Activated CD8-positive, alpha-beta T cell treated with anti-CD3 and anti-CD28 coated beads for 36 hours (primary cell): Measurements from ENCODE around the gene DYSF. TPM values are rescaled to one million over a fixed set of nuclear protein-coding genes. Genes with fewer than 3 reads are reported as not detected.

ENCODE experiments used
- ATAC-seq: fragments of 200-7000 bp; cut with Tn5 transposase; one replicate; pipeline ENCODE4 v1.10.0; 2021; ENCODE audit warnings: mild to moderate bottlenecking, moderate library complexity
- CTCF ChIA-PET: fragments of 350-600 bp; sonication (Branson Sonifier 250); formaldehyde crosslinking; loops from one replicate; lab custom pipeline; 2021; ENCODE audit warnings: antibody characterized with exemption; lab: Charles Lee
- POLR2A ChIA-PET: fragments of 350-600 bp; sonication (Branson Sonifier 250); formaldehyde crosslinking; loops from one replicate; lab custom pipeline; 2021; ENCODE audit warnings: antibody characterized with exemption; lab: Charles Lee
- DNase-seq: peaks from one replicate; pipeline ENCODE4 v3.0.0-alpha.2; 2020
- H3K27ac Mint-ChIP-seq: one replicate; pipeline ENCODE4 v1.8.0; 2021; ENCODE audit warnings: mild to moderate bottlenecking, mixed read lengths
- H3K27me3 Mint-ChIP-seq: one replicate; pipeline ENCODE4 v1.8.0; 2021; ENCODE audit warnings: mixed read lengths
- H3K36me3 Mint-ChIP-seq: one replicate; pipeline ENCODE4 v1.8.0; 2021; ENCODE audit warnings: low read depth, mixed read lengths
- H3K4me1 Mint-ChIP-seq: one replicate; pipeline ENCODE4 v1.8.0; 2021; ENCODE audit warnings: low read depth, mixed read lengths
- H3K4me3 Mint-ChIP-seq: one replicate; pipeline ENCODE4 v1.8.0; 2021; ENCODE audit warnings: mild to moderate bottlenecking, moderate library complexity, mixed read lengths
- H3K9me3 Mint-ChIP-seq: one replicate; pipeline ENCODE4 v1.8.0; 2021; ENCODE audit warnings: mixed read lengths
- intact Hi-C: fragments of 100-400 bp; cut with micrococcal nuclease; formaldehyde crosslinking; loops from one replicate; pipeline ENCODE4 v1.10.0; 2022
- total RNA-seq, 2 experiments: library from RNA; stranded (reverse); gene quantifications; one replicate each; pipeline ENCODE4 v1.2.3, GENCODE V29; 2021
- TF ChIP-seq, protein P1 (sequence below): fragments of 200-600 bp; IDR thresholded peaks from one replicate; pipeline ENCODE4 v1.8.0; 2022; ENCODE audit warnings: antibody characterized with exemption, mild to moderate bottlenecking

DYSF gene
- total RNA-seq, 2 experiments from 2014 or later: 3.5 to 3.8 TPM

- POLR2A ChIA-PET: no interaction called here
- no peaks in the 10 kb centered on the region for H3K4me1 Mint-ChIP-seq
- ATAC-seq (no peak), DNase-seq (no peak)
- CTCF ChIA-PET: no interaction called here
- H3K4me3 Mint-ChIP-seq: no peak overlapping the region
- no peak overlapping the region for H3K27ac Mint-ChIP-seq
- H3K36me3 Mint-ChIP-seq: no peaks in the 10 kb centered on the region
- no peaks in the 10 kb centered on the region for H3K27me3 Mint-ChIP-seq
- TF ChIP-seq, protein P1, sequence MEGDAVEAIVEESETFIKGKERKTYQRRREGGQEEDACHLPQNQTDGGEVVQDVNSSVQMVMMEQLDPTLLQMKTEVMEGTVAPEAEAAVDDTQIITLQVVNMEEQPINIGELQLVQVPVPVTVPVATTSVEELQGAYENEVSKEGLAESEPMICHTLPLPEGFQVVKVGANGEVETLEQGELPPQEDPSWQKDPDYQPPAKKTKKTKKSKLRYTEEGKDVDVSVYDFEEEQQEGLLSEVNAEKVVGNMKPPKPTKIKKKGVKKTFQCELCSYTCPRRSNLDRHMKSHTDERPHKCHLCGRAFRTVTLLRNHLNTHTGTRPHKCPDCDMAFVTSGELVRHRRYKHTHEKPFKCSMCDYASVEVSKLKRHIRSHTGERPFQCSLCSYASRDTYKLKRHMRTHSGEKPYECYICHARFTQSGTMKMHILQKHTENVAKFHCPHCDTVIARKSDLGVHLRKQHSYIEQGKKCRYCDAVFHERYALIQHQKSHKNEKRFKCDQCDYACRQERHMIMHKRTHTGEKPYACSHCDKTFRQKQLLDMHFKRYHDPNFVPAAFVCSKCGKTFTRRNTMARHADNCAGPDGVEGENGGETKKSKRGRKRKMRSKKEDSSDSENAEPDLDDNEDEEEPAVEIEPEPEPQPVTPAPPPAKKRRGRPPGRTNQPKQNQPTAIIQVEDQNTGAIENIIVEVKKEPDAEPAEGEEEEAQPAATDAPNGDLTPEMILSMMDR: no peak
- intact Hi-C loops: no loop called here
- no peaks in the 10 kb centered on the region for H3K9me3 Mint-ChIP-seq
Observed at GRCh38 chr2:71575966-71576365, 122.6 kb downstream of the DYSF start.

GRCh38 chr2:71576541-71576940 is 123.2 kb downstream of the DYSF start:
- CTCF ChIA-PET: no interaction called here

GRCh38 chr2:71577209-71577608 is 123.8 kb downstream of the DYSF start:
- H3K27me3 Mint-ChIP-seq: no peaks in the 10 kb centered on the region
- ChIA-PET POLR2A (no interaction called here), CTCF (no interaction called here)
- ATAC-seq (no peak), DNase-seq (no peak)
- intact Hi-C loops: no loop called here
- no peak overlapping the region for H3K4me3 Mint-ChIP-seq
- TF ChIP-seq, protein P1: no peak
- H3K4me1 Mint-ChIP-seq: no peaks in the 10 kb centered on the region
- H3K36me3 Mint-ChIP-seq: no peaks in the 10 kb centered on the region
- H3K27ac Mint-ChIP-seq: no peak overlapping the region
- no peaks in the 10 kb centered on the region for H3K9me3 Mint-ChIP-seq

More at GRCh38 chr2:71576541-71576940, 123.2 kb downstream of the DYSF start:
- H3K27ac Mint-ChIP-seq: no peak overlapping the region
- H3K4me1 Mint-ChIP-seq: no peaks in the 10 kb centered on the region
- ATAC-seq (no peak), DNase-seq (no peak)
- intact Hi-C loops: no loop called here
- H3K36me3 Mint-ChIP-seq: no peaks in the 10 kb centered on the region
- TF ChIP-seq, protein P1: no peak
- H3K9me3 Mint-ChIP-seq: no peaks in the 10 kb centered on the region
- H3K4me3 Mint-ChIP-seq: no peak overlapping the region
- POLR2A ChIA-PET: no interaction called here
- H3K27me3 Mint-ChIP-seq: no peaks in the 10 kb centered on the region

- Mint-ChIP-seq H3K4me3 (no peak overlapping the region), H3K36me3 (no peaks in the 10 kb centered on the region), H3K27ac (no peak overlapping the region), H3K9me3 (no peaks in the 10 kb centered on the region), H3K4me1 (no peaks in the 10 kb centered on the region), H3K27me3 (no peaks in the 10 kb centered on the region)
- TF ChIP-seq, protein P1: no peak
- ATAC-seq (no peak), DNase-seq (no peak)
- intact Hi-C loops: no loop called here
- POLR2A ChIA-PET: no interaction called here
- CTCF ChIA-PET: no interaction called here
Observed at GRCh38 chr2:71578767-71579342, 125.5 kb downstream of the DYSF start.

DNA sequence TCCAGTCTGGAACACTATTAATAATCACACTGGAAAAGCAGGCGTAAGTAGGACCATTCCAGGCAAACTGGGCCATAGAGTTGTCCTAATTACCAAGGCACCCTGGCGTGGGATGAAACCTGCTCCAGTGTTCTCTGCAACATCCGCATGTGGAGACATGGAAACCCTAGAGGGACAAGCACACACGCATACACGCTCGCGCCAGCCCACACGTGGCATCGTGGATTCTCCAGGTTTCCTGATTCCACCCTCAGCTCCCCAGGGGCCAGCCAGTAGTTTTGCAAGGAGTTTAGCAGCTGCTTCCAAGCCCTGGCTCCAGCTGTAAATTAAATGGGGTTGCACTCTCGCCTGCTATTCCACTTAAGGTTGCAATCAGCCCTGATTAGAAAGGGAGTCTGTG is 127.7 kb downstream of the DYSF start:
- POLR2A ChIA-PET: no interaction called here
- CTCF ChIA-PET: no interaction called here
- H3K4me1 Mint-ChIP-seq: no peaks in the 10 kb centered on the region
- H3K27ac Mint-ChIP-seq: no peak overlapping the region
- DNase-seq: no peak
- no peak for ATAC-seq
- intact Hi-C loops: no loop called here
- no peaks in the 10 kb centered on the region for H3K9me3 Mint-ChIP-seq
- TF ChIP-seq, protein P1: no peak
- H3K36me3 Mint-ChIP-seq: no peaks in the 10 kb centered on the region
- H3K4me3 Mint-ChIP-seq: no peak overlapping the region
- H3K27me3 Mint-ChIP-seq: no peaks in the 10 kb centered on the region
